ENCODE measurements around the gene CD300E.
"Not testable (repeated sequence)": the region's sequence is repeated elsewhere in the genome, so short reads cannot be mapped to it uniquely, and the experiment has no call there.

DNA sequence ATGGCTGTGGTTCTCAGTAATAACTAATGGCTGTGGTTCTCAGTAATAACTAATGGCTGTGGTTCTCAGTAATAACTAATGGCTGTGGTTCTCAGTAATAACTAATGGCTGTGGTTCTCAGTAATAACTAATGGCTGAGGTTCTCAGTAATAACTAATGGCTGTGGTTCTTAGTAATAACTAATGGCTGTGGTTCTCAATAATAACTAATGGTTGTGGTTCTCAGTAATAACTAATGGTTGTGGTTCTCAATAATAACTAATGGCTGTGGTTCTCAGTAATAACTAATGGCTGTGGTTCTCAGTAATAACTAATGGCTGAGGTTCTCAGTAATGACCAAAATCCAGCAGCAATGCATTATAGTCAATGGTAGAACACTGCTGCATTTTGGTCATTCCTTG is 49.9 kb downstream of the CD300E start:
- TF ChIP-seq, protein P1, sequence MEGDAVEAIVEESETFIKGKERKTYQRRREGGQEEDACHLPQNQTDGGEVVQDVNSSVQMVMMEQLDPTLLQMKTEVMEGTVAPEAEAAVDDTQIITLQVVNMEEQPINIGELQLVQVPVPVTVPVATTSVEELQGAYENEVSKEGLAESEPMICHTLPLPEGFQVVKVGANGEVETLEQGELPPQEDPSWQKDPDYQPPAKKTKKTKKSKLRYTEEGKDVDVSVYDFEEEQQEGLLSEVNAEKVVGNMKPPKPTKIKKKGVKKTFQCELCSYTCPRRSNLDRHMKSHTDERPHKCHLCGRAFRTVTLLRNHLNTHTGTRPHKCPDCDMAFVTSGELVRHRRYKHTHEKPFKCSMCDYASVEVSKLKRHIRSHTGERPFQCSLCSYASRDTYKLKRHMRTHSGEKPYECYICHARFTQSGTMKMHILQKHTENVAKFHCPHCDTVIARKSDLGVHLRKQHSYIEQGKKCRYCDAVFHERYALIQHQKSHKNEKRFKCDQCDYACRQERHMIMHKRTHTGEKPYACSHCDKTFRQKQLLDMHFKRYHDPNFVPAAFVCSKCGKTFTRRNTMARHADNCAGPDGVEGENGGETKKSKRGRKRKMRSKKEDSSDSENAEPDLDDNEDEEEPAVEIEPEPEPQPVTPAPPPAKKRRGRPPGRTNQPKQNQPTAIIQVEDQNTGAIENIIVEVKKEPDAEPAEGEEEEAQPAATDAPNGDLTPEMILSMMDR (optimal IDR thresholded peaks at IDR 0.05 in 1 of 3, IDR thresholded peaks at IDR 0.05 in 1 of 3, conservative IDR thresholded peaks at IDR 0.05 in 1 of 3; ENCODE audit: extremely low read depth in 1 of 3, insufficient read depth in 2 of 3, low read length in 3 of 3), result not testable (repeated sequence)
- TF ChIP-seq EZH2 (IDR thresholded peaks at IDR 0.05; ENCODE audit: low read length), result not testable (repeated sequence)

All from keratinocyte (primary cell).